ENCODE results near the gene EFL1.

DNA sequence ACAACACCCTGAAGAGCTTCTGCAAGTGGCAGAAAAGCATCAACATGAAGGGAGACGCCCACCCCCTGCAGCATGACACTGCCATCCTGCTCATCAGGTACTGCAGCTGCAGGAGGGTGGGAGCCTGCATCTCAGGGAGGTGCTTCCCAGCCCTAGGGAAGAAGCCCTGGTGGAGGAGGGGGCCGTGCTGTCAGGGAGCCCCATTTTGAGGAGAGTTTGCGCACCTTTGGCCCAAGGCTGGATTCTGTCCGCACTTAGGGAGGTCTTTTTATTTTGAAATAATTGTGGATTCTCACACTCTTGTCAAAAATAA lies 42.2 kb upstream of the EFL1 start:
- no peak for TF ChIP-seq ZNF184 (tag by site-specific recombination; IDR thresholded peaks at IDR 0.05)
- TF ChIP-seq, protein P1, sequence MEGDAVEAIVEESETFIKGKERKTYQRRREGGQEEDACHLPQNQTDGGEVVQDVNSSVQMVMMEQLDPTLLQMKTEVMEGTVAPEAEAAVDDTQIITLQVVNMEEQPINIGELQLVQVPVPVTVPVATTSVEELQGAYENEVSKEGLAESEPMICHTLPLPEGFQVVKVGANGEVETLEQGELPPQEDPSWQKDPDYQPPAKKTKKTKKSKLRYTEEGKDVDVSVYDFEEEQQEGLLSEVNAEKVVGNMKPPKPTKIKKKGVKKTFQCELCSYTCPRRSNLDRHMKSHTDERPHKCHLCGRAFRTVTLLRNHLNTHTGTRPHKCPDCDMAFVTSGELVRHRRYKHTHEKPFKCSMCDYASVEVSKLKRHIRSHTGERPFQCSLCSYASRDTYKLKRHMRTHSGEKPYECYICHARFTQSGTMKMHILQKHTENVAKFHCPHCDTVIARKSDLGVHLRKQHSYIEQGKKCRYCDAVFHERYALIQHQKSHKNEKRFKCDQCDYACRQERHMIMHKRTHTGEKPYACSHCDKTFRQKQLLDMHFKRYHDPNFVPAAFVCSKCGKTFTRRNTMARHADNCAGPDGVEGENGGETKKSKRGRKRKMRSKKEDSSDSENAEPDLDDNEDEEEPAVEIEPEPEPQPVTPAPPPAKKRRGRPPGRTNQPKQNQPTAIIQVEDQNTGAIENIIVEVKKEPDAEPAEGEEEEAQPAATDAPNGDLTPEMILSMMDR (tag by site-specific recombination; IDR thresholded peaks at IDR 0.05), result no peak
